ENCODE data around the gene TPRA1. TPM values are rescaled to one million over a fixed set of nuclear protein-coding genes. Genes with fewer than 3 reads are reported as not detected.

TPRA1 gene
- total RNA-seq, 1 donor from 2014 or later, result 24.6 TPM

GRCh38 chr3:127547761-127548605 is 42.5 kb downstream of the TPRA1 start:
- Histone ChIP-seq H2AFZ (ENCODE audit: low read depth, low read length) (peak overlapping the region; percentile 89), H3K9me3 (ENCODE audit: insufficient read depth, low read depth, low read length) (no peaks in the 10 kb centered on the region), H3K9ac (ENCODE audit: low read length) (peak overlapping the region; percentile 48), H4K20me1 (ENCODE audit: insufficient read depth, low read length) (no peaks in the 10 kb centered on the region), H3K79me2 (ENCODE audit: insufficient read depth, low read length) (no peaks in the 10 kb centered on the region), H3K36me3 (ENCODE audit: insufficient read depth, low read length) (no peaks in the 10 kb centered on the region), H3K27me3 (ENCODE audit: insufficient read depth, low read length) (peaks cover 6% of the 10 kb centered on the region), H3K4me2 (ENCODE audit: low read length) (peak overlapping the region; percentile 93), H3K4me1 (ENCODE audit: insufficient read depth, low read length) (no peaks in the 10 kb centered on the region), H3K27ac (ENCODE audit: low read depth, low read length) (no peak overlapping the region), H3K4me3 (ENCODE audit: insufficient read depth, low read depth, low read length) (peak overlapping the region; percentile 48)
- peak; percentile 54 for DNase-seq (ENCODE audit: low read depth)
- peaks cover 28% of the 10 kb centered on the region for H3K27me3 Mint-ChIP-seq (ENCODE audit: low read depth, unreplicated experiment)
- peak overlapping the region; percentile 77 for H3K4me3 Mint-ChIP-seq (ENCODE audit: unreplicated experiment)
- FAIRE-seq, result no peak
- peaks cover 5% of the 10 kb centered on the region for H3K4me1 Mint-ChIP-seq (ENCODE audit: low read depth, unreplicated experiment)
- no peaks in the 10 kb centered on the region for H3K36me3 Mint-ChIP-seq (ENCODE audit: low read depth, unreplicated experiment)
- H3K27ac Mint-ChIP-seq (ENCODE audit: unreplicated experiment), result no peak overlapping the region
- H3K9me3 Mint-ChIP-seq (ENCODE audit: unreplicated experiment), result peaks cover 4% of the 10 kb centered on the region
- TF ChIP-seq EZH2 (IDR thresholded peaks at IDR 0.05; ENCODE audit: insufficient read depth, low read length) (no peak), CTCF (IDR thresholded peaks at IDR 0.05; ENCODE audit: insufficient read depth, low read depth, low read length) (no peak)

- no peak for FAIRE-seq
- peaks cover 5% of the 10 kb centered on the region for H3K4me1 Mint-ChIP-seq (ENCODE audit: low read depth, unreplicated experiment)
Measured at GRCh38 chr3:127546970-127547733, 43.4 kb downstream of the TPRA1 start.

More at GRCh38 chr3:127546970-127547733, 43.4 kb downstream of the TPRA1 start:
- Histone ChIP-seq H3K27ac (ENCODE audit: low read depth, low read length) (no peak overlapping the region), H3K4me1 (ENCODE audit: insufficient read depth, low read length) (no peaks in the 10 kb centered on the region), H4K20me1 (ENCODE audit: insufficient read depth, low read length) (no peaks in the 10 kb centered on the region), H3K27me3 (ENCODE audit: insufficient read depth, low read length) (peaks cover 5% of the 10 kb centered on the region), H2AFZ (ENCODE audit: low read depth, low read length) (peak overlapping the region; percentile 34), H3K9ac (ENCODE audit: low read length) (peak overlapping the region; percentile 48), H3K9me3 (ENCODE audit: insufficient read depth, low read depth, low read length) (no peaks in the 10 kb centered on the region), H3K79me2 (ENCODE audit: insufficient read depth, low read length) (no peaks in the 10 kb centered on the region), H3K36me3 (ENCODE audit: insufficient read depth, low read length) (no peaks in the 10 kb centered on the region), H3K4me2 (ENCODE audit: low read length) (peak overlapping the region; percentile 93), H3K4me3 (ENCODE audit: insufficient read depth, low read depth, low read length) (peak overlapping the region; percentile 23)
- DNase-seq (ENCODE audit: low read depth), result no peak
- TF ChIP-seq EZH2 (IDR thresholded peaks at IDR 0.05; ENCODE audit: insufficient read depth, low read length) (no peak), CTCF (IDR thresholded peaks at IDR 0.05; ENCODE audit: insufficient read depth, low read depth, low read length) (no peak)
- Mint-ChIP-seq H3K27me3 (ENCODE audit: low read depth, unreplicated experiment) (peaks cover 27% of the 10 kb centered on the region), H3K36me3 (ENCODE audit: low read depth, unreplicated experiment) (no peaks in the 10 kb centered on the region), H3K27ac (ENCODE audit: unreplicated experiment) (no peak overlapping the region), H3K9me3 (ENCODE audit: unreplicated experiment) (peaks cover 4% of the 10 kb centered on the region), H3K4me3 (ENCODE audit: unreplicated experiment) (no peak overlapping the region)

Data from astrocyte (in vitro differentiated cells and primary cell).